GM23338 (cell line): ENCODE results near the gene ALOX15. TPM values are rescaled to one million over a fixed set of nuclear protein-coding genes. Genes with fewer than 3 reads are reported as not detected.
A peak's percentile ranks its signal among the peaks of the same experiment; 100 is the strongest.

Experiments used
- ATAC-seq: fragments of 200-7000 bp; cut with Tn5 transposase; 3 replicates; pipeline ENCODE4 v1.9.1; 2020
- DNase-seq: peaks from one replicate; pipeline ENCODE4 v3.0.0-alpha.2; 2015; ENCODE audit warnings: low spot score
- H2AFZ ChIP-seq: fragments of 200-600 bp; sonication (generic); 2 replicates; pipeline ENCODE4 v1.8.0; 2016; ENCODE audit warnings: antibody characterized with exemption, mild to moderate bottlenecking, moderate library complexity
- H3F3A ChIP-seq: fragments of 200-600 bp; sonication (generic); replicated peaks from 2 replicates; pipeline ENCODE4 v1.8.0; 2017; ENCODE audit warnings: antibody characterized with exemption, mixed run types, low read depth
- H3K27ac ChIP-seq: fragments of 200-600 bp; sonication (generic); 2 replicates; pipeline ENCODE4 v1.6.1; 2016; ENCODE audit warnings: low read depth
- H3K27me3 ChIP-seq: fragments of 200-600 bp; sonication (generic); 2 replicates; pipeline ENCODE4 v1.8.0; 2016; ENCODE audit warnings: mild to moderate bottlenecking, mixed run types, moderate library complexity; ENCODE audit not compliant: insufficient read depth
- H3K36me3 ChIP-seq: fragments of 200-600 bp; sonication (generic); 2 replicates; pipeline ENCODE4 v1.8.0; 2016; ENCODE audit warnings: mild to moderate bottlenecking; ENCODE audit not compliant: insufficient read depth
- H3K4me1 ChIP-seq: fragments of 200-600 bp; sonication (generic); 2 replicates; pipeline ENCODE4 v1.8.0; 2016; ENCODE audit warnings: mild to moderate bottlenecking, moderate library complexity; ENCODE audit not compliant: insufficient read depth
- H3K4me2 ChIP-seq: fragments of 200-600 bp; sonication (generic); 2 replicates; pipeline ENCODE4 v1.7.1; 2017; ENCODE audit warnings: mixed run types
- H3K4me3 ChIP-seq: fragments of 200-600 bp; sonication (generic); 2 replicates; pipeline ENCODE4 v1.6.1; 2016; ENCODE audit warnings: mixed run types
- H3K79me2 ChIP-seq: fragments of 200-600 bp; sonication (generic); replicated peaks from 2 replicates; pipeline ENCODE4 v1.8.0; 2017; ENCODE audit warnings: mild to moderate bottlenecking; ENCODE audit not compliant: insufficient read depth
- H3K9me2 ChIP-seq: fragments of 200-600 bp; sonication (generic); 2 replicates; pipeline ENCODE4 v1.8.0; 2017; ENCODE audit not compliant: insufficient read depth
- H4K20me1 ChIP-seq: fragments of 200-600 bp; sonication (generic); replicated peaks from 2 replicates; pipeline ENCODE4 v1.8.0; 2017; ENCODE audit warnings: mild to moderate bottlenecking; ENCODE audit not compliant: insufficient read depth
- H3K27ac Mint-ChIP-seq: 2 replicates; pipeline ENCODE4 v1.8.0; 2020; ENCODE audit warnings: inconsistent platforms, mild to moderate bottlenecking, moderate library complexity, mixed read lengths
- H3K27me3 Mint-ChIP-seq: 3 replicates; pipeline ENCODE4 v1.8.0; 2022; ENCODE audit warnings: low read depth, mild to moderate bottlenecking, moderate library complexity, mixed read lengths, inconsistent platforms; ENCODE audit not compliant: insufficient read depth, poor library complexity
- H3K36me3 Mint-ChIP-seq: 3 replicates; pipeline ENCODE4 v1.8.0; 2021; ENCODE audit warnings: low read depth, mild to moderate bottlenecking, inconsistent platforms, moderate library complexity, mixed read lengths
- H3K4me1 Mint-ChIP-seq: 3 replicates; pipeline ENCODE4 v1.8.0; 2020; ENCODE audit warnings: mild to moderate bottlenecking, inconsistent platforms, mixed read lengths
- H3K4me3 Mint-ChIP-seq: 3 replicates; pipeline ENCODE4 v1.8.0; 2021; ENCODE audit warnings: moderate library complexity, mild to moderate bottlenecking, inconsistent platforms, mixed read lengths
- H3K9me3 Mint-ChIP-seq: 3 replicates; pipeline ENCODE4 v1.8.0; 2020; ENCODE audit warnings: moderate library complexity, mild to moderate bottlenecking, inconsistent platforms, mixed read lengths
- CREB1 ChIP-seq: fragments of 250-450 bp; sonication (Bioruptor Pico); IDR thresholded peaks from 2 replicates; pipeline ENCODE4 v1.5.0; 2020; ENCODE audit warnings: low read depth, mild to moderate bottlenecking, moderate library complexity
- EZH2 ChIP-seq: fragments of 200-600 bp; sonication (generic); IDR thresholded peaks from one replicate; pipeline ENCODE4 v1.8.0; 2017; ENCODE audit warnings: antibody characterized with exemption, mild to moderate bottlenecking, low read depth; ENCODE audit not compliant: unreplicated experiment
- EZH2phosphoT487 ChIP-seq: fragments of 200-600 bp; sonication (generic); IDR thresholded peaks from one replicate; pipeline ENCODE4 v1.8.1; 2018; ENCODE audit warnings: antibody characterized with exemption; ENCODE audit not compliant: unreplicated experiment
- JUNB ChIP-seq: IDR thresholded peaks from one replicate; pipeline ENCODE4 v1.6.1; 2016; ENCODE audit warnings: antibody characterized with exemption; ENCODE audit not compliant: unreplicated experiment
- NANOG ChIP-seq: IDR thresholded peaks from 2 replicates; pipeline ENCODE4 v1.6.1; 2016; ENCODE audit warnings: antibody characterized with exemption, borderline replicate concordance
- POLR2AphosphoS5 ChIP-seq: IDR thresholded peaks from 2 replicates; pipeline ENCODE4 v1.6.1; 2016; ENCODE audit warnings: antibody characterized with exemption, low read depth
- STAT1 ChIP-seq: IDR thresholded peaks from one replicate; pipeline ENCODE4 v1.6.1; 2016; ENCODE audit warnings: antibody characterized with exemption; ENCODE audit not compliant: unreplicated experiment
- ZNF114 ChIP-seq: fragments of 250-450 bp; sonication (Bioruptor Pico); IDR thresholded peaks from 2 replicates; pipeline ENCODE4 v1.5.0; 2020; ENCODE audit warnings: mild to moderate bottlenecking, moderate library complexity
- ZNF331 ChIP-seq: fragments of 250-450 bp; sonication (Bioruptor Pico); IDR thresholded peaks from 2 replicates; pipeline ENCODE4 v1.5.0; 2020; ENCODE audit warnings: low read depth, mild to moderate bottlenecking, moderate library complexity
- polyA plus RNA-seq: library from polyadenylated mRNA; unstranded; fragments of >200 nt; fragmentation: Nextera tagmentation; extraction: Ambion mirVana; gene quantifications from 2 replicates; pipeline ENCODE4 v1.2.1, GENCODE V29; 2016
- total RNA-seq: library from RNA; depleted of rRNA; stranded (reverse); fragments of >200 nt; shearing (Covaris generic); gene quantifications from 2 replicates; pipeline ENCODE4 v1.2.3, GENCODE V29; 2014
- TF ChIP-seq, protein P1 (sequence below): IDR thresholded peaks from one replicate; pipeline ENCODE4 v1.6.1; 2018; ENCODE audit warnings: antibody characterized with exemption; ENCODE audit not compliant: unreplicated experiment
- TF ChIP-seq, protein P2 (sequence below): IDR thresholded peaks from 2 replicates; pipeline ENCODE4 v1.6.1; 2016; ENCODE audit warnings: antibody characterized with exemption
- TF ChIP-seq, protein P3 (sequence below), 2 experiments: fragments of 200-600 bp in 1 of 2; sonication (generic) in 1 of 2; conservative IDR thresholded peaks; 2 replicates each; pipeline versions ENCODE4 v1.5.1 to v1.6.1; 2016 to 2017; ENCODE audit warnings: antibody characterized with exemption in 2 of 2, low read depth in 2 of 2, mild to moderate bottlenecking in 2 of 2, moderate library complexity in 1 of 2
- TF ChIP-seq, protein P4 (sequence below): fragments of 250-450 bp; sonication (Bioruptor Pico); IDR thresholded peaks from 2 replicates; pipeline ENCODE4 v1.5.0; 2020; ENCODE audit warnings: mild to moderate bottlenecking, moderate library complexity

ALOX15 gene
- total and polyA plus RNA-seq, 2 experiments from 2014 or later, result 1.2 to 1.4 TPM

DNA sequence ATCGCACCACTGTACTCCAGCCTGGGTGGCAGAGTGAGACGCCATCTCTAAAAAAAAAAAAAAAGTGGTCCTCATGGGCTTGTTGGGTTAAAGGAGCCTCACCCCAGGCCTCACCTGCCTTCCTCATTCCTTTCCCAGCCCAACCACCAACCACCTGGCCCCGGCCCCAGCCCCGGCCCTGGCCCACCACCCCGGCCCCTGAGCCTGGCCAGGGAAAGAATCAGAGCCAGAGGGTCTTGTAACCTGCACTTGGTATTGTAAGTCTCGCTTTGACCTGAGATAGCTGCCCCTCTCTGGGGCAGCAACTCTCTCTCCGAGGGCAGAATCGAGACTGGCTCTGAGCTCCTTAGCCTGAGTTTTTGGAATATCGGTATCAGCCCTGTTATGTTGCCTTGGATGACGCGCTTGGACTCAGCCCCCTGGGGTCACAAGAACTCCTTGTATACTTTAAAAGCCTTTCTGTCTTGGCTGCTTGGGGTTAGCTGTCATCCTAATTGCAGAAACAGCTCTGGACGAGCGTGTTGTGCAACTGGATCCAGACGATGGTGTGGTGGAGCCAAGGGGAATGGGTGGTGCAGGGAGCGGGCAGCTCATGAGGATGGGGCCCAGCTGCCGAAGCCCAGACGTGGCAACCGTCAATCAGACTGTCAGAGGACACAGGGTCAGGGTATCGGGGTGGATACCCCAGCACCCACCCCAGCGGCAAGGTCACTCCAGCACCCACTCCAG is 42.5 kb downstream of the ALOX15 start:
- no peak for TF ChIP-seq EZH2phosphoT487
- TF ChIP-seq POLR2AphosphoS5, result no peak
- no peak for TF ChIP-seq ZNF331
- no peak for TF ChIP-seq STAT1
- TF ChIP-seq, protein P1, sequence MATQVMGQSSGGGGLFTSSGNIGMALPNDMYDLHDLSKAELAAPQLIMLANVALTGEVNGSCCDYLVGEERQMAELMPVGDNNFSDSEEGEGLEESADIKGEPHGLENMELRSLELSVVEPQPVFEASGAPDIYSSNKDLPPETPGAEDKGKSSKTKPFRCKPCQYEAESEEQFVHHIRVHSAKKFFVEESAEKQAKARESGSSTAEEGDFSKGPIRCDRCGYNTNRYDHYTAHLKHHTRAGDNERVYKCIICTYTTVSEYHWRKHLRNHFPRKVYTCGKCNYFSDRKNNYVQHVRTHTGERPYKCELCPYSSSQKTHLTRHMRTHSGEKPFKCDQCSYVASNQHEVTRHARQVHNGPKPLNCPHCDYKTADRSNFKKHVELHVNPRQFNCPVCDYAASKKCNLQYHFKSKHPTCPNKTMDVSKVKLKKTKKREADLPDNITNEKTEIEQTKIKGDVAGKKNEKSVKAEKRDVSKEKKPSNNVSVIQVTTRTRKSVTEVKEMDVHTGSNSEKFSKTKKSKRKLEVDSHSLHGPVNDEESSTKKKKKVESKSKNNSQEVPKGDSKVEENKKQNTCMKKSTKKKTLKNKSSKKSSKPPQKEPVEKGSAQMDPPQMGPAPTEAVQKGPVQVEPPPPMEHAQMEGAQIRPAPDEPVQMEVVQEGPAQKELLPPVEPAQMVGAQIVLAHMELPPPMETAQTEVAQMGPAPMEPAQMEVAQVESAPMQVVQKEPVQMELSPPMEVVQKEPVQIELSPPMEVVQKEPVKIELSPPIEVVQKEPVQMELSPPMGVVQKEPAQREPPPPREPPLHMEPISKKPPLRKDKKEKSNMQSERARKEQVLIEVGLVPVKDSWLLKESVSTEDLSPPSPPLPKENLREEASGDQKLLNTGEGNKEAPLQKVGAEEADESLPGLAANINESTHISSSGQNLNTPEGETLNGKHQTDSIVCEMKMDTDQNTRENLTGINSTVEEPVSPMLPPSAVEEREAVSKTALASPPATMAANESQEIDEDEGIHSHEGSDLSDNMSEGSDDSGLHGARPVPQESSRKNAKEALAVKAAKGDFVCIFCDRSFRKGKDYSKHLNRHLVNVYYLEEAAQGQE, result no peak
- TF ChIP-seq NANOG, result no peak
- no peak for TF ChIP-seq CREB1 (CRISPR knock-in tag)
- TF ChIP-seq, protein P2, sequence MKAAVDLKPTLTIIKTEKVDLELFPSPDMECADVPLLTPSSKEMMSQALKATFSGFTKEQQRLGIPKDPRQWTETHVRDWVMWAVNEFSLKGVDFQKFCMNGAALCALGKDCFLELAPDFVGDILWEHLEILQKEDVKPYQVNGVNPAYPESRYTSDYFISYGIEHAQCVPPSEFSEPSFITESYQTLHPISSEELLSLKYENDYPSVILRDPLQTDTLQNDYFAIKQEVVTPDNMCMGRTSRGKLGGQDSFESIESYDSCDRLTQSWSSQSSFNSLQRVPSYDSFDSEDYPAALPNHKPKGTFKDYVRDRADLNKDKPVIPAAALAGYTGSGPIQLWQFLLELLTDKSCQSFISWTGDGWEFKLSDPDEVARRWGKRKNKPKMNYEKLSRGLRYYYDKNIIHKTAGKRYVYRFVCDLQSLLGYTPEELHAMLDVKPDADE, result no peak
- TF ChIP-seq, protein P3, sequence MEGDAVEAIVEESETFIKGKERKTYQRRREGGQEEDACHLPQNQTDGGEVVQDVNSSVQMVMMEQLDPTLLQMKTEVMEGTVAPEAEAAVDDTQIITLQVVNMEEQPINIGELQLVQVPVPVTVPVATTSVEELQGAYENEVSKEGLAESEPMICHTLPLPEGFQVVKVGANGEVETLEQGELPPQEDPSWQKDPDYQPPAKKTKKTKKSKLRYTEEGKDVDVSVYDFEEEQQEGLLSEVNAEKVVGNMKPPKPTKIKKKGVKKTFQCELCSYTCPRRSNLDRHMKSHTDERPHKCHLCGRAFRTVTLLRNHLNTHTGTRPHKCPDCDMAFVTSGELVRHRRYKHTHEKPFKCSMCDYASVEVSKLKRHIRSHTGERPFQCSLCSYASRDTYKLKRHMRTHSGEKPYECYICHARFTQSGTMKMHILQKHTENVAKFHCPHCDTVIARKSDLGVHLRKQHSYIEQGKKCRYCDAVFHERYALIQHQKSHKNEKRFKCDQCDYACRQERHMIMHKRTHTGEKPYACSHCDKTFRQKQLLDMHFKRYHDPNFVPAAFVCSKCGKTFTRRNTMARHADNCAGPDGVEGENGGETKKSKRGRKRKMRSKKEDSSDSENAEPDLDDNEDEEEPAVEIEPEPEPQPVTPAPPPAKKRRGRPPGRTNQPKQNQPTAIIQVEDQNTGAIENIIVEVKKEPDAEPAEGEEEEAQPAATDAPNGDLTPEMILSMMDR (conservative IDR thresholded peaks at IDR 0.05; ENCODE audit: low read depth in 2 of 2), result no peak
- no peak for TF ChIP-seq EZH2
- no peak for TF ChIP-seq JUNB
- no peak for TF ChIP-seq ZNF114 (CRISPR knock-in tag)
- TF ChIP-seq, protein P4, sequence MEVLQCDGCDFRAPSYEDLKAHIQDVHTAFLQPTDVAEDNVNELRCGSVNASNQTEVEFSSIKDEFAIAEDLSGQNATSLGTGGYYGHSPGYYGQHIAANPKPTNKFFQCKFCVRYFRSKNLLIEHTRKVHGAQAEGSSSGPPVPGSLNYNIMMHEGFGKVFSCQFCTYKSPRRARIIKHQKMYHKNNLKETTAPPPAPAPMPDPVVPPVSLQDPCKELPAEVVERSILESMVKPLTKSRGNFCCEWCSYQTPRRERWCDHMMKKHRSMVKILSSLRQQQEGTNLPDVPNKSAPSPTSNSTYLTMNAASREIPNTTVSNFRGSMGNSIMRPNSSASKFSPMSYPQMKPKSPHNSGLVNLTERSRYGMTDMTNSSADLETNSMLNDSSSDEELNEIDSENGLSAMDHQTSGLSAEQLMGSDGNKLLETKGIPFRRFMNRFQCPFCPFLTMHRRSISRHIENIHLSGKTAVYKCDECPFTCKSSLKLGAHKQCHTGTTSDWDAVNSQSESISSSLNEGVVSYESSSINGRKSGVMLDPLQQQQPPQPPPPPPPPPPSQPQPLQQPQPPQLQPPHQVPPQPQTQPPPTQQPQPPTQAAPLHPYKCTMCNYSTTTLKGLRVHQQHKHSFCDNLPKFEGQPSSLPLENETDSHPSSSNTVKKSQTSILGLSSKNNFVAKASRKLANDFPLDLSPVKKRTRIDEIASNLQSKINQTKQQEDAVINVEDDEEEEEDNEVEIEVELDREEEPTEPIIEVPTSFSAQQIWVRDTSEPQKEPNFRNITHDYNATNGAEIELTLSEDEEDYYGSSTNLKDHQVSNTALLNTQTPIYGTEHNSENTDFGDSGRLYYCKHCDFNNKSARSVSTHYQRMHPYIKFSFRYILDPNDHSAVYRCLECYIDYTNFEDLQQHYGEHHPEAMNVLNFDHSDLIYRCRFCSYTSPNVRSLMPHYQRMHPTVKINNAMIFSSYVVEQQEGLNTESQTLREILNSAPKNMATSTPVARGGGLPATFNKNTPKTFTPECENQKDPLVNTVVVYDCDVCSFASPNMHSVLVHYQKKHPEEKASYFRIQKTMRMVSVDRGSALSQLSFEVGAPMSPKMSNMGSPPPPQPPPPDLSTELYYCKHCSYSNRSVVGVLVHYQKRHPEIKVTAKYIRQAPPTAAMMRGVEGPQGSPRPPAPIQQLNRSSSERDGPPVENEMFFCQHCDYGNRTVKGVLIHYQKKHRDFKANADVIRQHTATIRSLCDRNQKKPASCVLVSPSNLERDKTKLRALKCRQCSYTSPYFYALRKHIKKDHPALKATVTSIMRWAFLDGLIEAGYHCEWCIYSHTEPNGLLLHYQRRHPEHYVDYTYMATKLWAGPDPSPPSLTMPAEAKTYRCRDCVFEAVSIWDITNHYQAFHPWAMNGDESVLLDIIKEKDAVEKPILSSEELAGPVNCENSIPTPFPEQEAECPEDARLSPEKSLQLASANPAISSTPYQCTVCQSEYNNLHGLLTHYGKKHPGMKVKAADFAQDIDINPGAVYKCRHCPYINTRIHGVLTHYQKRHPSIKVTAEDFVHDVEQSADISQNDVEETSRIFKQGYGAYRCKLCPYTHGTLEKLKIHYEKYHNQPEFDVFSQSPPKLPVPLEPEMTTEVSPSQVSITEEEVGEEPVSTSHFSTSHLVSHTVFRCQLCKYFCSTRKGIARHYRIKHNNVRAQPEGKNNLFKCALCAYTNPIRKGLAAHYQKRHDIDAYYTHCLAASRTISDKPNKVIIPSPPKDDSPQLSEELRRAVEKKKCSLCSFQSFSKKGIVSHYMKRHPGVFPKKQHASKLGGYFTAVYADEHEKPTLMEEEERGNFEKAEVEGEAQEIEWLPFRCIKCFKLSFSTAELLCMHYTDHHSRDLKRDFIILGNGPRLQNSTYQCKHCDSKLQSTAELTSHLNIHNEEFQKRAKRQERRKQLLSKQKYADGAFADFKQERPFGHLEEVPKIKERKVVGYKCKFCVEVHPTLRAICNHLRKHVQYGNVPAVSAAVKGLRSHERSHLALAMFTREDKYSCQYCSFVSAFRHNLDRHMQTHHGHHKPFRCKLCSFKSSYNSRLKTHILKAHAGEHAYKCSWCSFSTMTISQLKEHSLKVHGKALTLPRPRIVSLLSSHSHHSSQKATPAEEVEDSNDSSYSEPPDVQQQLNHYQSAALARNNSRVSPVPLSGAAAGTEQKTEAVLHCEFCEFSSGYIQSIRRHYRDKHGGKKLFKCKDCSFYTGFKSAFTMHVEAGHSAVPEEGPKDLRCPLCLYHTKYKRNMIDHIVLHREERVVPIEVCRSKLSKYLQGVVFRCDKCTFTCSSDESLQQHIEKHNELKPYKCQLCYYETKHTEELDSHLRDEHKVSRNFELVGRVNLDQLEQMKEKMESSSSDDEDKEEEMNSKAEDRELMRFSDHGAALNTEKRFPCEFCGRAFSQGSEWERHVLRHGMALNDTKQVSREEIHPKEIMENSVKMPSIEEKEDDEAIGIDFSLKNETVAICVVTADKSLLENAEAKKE (CRISPR knock-in tag), result no peak
- Histone ChIP-seq H3K27me3 (no peaks in the 10 kb centered on the region), H4K20me1 (no peaks in the 10 kb centered on the region), H3F3A (0 out of 2 replicates have a peak, but pooled peaks cover 9% of the 10 kb centered on the region), H3K36me3 (no peaks in the 10 kb centered on the region), H3K27ac (no peak overlapping the region), H3K4me1 (peaks cover 28% of the 10 kb centered on the region), H2AFZ (no peak overlapping the region), H3K79me2 (no peaks in the 10 kb centered on the region), H3K4me3 (peak overlapping the region; percentile 45), H3K9me2 (no peaks in the 10 kb centered on the region), H3K4me2 (peak overlapping the region; percentile 74; the same call in 1 of the 2 replicates)
- H3K4me1 Mint-ChIP-seq, result peaks cover 36% of the 10 kb centered on the region
- no peaks in the 10 kb centered on the region for H3K9me3 Mint-ChIP-seq
- ATAC-seq, result no peak
- peak overlapping the region; percentile 27; the same call in 1 of the 2 replicates for H3K27ac Mint-ChIP-seq
- no peak overlapping the region; the same call in 2 of the 3 replicates for H3K4me3 Mint-ChIP-seq
- no peak for DNase-seq
- no peaks in the 10 kb centered on the region for H3K36me3 Mint-ChIP-seq
- H3K27me3 Mint-ChIP-seq, result peaks cover 20% of the 10 kb centered on the region
